NCI-H510A (cell line): Measurements from ENCODE around the gene NUP210.

ENCODE experiments used
- DNase-seq: peaks from one replicate; lab custom pipeline; 2025; lab: John Stamatoyannopoulos, UW

NUP210 gene

GRCh38 chr3:13274551-13275332 lies 145.4 kb downstream of the NUP210 start:
- DNase-seq: no peak

- DNase-seq: no peak
Observed at GRCh38 chr3:13274125-13274524, 146.0 kb downstream of the NUP210 start.

GRCh38 chr3:13273604-13274105 lies 146.5 kb downstream of the NUP210 start:
- no peak for DNase-seq

- DNase-seq: no peak
Observed at GRCh38 chr3:13272831-13273603, 147.1 kb downstream of the NUP210 start.

DNA sequence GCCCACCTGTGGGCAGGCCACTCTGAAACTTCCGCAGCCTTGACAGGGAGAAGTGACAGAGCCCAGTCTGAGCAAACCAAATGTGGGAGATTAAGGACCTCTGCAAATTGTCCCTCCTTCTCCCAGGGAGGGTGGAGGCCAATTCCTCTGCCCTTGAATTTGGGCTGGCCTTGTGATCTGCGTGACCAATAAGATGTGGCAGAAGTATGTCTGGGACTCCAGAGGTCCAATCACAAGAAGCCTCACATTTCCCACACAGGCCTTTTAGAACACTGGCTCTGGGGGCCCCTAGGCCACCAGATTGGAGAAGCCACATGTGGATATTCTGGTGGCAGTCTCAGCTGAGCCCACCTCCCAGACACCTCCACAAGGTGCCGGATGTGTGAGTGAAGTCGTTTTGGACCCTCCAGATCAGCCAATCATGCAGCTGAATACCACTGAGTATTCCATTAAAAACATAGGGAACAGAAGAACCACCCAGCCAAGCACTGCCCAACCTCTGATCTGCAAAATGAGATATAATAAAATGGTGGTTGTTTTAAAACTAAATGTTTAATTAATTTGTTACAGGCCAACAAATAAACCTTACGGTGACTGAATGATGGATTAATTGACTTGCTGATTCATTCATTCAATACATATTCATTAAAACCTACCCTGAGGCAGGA lies 150.3 kb downstream of the NUP210 start:
- DNase-seq: no peak

DNA sequence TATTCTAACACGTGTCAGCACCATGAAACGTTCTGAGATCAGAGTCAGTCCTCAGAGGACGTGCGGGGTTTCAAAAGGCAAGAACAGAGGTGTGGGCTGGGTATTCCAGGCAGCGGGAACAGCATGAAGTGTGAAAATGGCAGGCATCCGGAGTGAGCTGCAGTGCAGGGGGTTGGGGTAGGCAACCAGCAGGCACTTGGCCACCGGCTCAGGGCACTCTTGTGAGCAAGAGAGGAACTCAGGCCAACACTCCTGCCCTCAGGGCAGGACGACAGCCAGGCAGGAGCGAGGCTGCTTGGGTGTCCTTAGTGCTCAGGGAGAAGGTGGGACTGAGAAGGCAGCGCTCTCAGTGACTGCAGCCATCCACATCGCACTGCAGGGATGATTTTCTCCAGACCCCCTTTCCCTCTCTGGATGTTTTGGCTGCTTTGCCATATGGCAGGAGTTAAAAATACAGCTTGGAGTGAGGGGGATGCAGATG lies 151.1 kb downstream of the NUP210 start:
- no peak for DNase-seq

DNA sequence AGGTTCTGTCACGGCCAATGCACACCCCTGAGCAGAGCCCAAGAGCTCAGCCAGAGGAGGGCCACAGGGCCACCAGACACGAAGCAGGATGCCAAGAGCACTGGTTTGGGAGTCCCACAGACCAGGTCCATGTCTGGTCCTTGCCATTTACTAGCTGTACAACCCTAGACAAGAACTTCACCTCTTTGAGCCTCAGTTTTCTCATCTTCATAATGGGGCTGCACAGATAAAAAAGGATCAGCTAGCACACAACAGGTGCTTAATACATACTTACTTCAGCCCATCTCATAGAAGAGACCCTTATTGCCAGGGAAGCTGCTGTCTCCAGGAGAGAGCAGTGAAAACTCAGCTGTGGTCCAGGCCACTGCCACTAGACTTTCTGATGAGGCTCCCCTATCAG lies 152.0 kb downstream of the NUP210 start:
- no peak for DNase-seq

DNA sequence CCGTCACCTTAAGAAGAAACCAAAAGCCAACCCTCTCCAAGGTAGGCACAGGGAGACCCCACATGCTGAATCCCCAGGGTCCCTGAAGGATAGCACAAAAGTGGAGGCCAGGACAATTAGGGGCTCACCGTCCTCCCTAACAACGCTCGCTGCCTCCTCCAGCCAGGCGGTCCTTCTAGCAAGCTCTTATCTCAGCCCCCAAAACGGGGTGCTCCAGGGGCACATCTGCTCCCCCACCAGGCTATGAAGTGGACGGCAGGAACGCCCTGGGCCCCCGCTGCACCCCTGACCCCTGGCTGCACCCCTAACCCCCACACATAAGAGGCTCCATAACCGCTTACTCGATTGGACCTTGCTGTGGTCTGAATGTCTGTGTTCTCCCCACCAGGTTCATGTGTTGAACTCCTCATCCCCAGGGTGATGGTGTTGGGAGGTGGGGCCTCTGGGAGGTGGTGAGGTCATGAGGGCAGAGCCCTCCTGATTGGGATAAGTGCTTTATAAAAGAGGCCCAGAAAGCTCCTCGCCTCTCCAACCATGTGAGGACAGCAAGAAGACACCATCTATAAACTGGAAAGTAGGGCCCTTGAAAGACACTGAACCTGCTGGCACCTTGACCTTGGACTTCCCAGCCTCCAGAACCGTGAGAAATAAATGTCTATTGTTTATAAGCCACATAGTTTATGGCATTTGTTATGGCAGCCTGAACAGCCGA lies 153.3 kb downstream of the NUP210 start:
- DNase-seq: no peak
